Activated CD8-positive, alpha-beta memory T cell treated with anti-CD3 and anti-CD28 coated beads for 4 hours (primary cell): ENCODE results near the gene ZNF24.

Experiments used
- DNase-seq, 2 donors: peaks; one replicate each; pipeline ENCODE4 v3.0.0-alpha.2; 2020; ENCODE audit warnings: low read depth in 2 of 2

ZNF24 gene

DNA sequence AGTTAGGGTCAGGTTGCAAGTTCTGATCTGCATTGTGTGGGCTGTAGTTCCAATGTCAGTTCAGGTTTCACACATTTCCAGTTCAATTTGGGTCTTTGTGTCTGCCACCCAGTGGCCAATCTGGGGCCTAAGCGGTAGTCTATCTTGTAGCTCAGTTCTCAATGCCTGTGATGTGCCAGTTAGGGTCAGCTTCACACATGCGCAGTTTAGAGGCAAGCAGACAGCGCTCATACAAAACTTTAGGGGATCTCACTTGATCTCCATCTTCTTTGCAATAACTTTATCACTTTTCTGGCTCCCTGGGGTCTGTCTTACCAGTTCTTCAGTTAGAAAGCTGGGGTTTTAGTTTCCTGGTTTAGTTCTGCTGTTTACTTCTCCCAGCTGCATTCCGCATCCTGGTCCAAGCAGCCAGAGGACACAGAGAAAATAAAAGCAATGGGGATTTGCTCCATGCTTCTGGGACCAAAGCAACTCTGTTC, 11.0 kb upstream of the ZNF24 start:
- peak; percentile 29 to 40 for DNase-seq

DNA sequence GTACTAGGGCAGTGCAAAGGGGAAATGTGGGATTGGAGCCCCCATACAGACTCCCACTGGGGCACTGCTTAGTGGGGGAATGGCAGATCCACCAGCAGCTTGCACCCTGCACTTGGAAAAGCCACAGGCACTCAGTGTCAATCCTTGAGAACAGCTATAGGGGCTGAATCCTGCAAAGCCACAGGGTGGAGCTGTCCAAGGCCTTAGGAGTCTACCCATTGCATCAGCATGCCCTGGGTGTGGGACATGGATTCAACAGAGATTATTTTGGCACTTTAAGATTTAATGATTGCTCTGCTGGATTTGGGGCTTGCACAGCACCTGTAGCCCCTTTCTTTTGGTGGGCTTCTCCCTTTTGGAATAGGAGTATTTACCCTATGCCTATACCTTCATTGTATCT, 8.6 kb upstream of the ZNF24 start:
- no peak for DNase-seq

DNA sequence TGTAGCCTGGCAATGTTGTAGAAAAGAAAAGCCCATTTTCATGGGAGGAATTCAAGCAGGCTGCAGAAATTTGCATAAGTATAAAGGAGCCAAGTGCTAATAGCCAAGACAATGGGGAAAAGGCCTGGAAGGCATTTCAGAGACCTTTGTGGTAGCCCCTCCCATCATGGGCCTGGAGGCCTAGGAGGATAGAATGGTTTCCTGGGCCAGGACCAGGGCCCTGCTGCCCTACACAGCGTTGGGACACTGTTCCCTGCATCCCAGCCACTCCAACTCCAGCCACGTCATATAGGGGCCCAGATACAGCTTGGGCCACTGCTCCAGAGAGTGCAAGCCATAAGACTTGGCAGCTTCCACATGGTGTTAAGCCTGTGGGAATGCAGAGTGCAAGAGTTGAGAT, 8.1 kb upstream of the ZNF24 start:
- DNase-seq: no peak

DNA sequence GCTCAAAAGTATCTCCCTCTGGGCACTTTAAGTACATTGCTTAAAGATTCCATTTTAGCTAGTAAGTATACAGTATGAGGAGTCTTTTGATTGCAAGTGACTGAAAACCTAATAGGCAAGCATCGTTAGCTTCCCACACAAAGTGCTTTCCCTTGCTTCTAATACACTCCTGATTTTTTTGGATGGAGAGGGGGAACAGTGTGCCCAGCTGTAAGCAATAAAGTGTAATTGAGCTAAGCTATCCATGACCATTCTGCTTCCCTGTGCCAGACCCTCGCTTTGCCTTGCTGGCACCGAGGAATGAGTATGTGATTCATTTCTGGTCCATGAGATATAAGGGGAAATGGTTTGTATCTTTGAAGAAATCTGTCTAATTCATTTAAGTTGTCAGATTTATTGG, 3.8 kb upstream of the ZNF24 start:
- no peak for DNase-seq

DNA sequence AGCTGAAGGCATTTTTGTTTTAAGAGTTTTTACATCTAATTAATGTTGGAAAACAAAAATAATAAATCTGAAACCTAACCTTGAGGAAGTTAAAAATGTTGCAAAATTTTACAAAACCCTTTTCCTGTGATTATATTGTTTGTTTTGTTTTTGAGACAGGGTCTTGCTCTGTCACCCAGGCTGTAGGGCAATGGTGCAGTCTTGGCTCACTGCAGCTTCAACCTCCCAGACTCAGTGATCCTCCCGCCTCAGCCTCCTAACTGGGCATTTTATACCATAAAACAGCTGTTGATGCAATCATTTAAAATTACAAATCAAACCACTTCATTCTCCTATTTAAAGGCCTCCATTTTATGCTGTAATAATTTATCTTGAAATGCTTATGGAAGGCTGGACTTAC, 1.7 kb upstream of the ZNF24 start:
- DNase-seq: no peak

DNA sequence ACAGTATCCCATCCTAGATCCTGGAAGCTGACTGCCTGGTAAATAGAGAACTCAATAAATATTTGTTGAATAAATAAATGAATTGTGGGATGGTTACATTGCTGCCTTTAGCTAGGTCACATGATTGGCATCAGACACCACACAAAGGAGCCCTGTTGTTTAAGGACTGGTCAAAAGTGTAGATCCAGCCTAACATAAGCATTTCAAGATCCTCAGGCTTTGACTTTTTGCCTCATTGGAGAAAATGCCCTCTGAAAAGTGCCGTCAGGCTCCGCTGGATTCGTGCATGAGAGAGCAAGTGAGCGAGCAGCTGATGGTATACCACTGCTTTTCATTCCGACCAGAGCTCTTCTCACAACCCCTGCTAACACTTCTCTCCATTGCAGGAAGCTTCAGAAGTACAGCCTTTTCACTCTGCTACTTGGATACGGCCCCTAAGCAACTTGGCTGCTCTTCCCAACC, 1.3 kb upstream of the ZNF24 start:
- DNase-seq: no peak

DNA sequence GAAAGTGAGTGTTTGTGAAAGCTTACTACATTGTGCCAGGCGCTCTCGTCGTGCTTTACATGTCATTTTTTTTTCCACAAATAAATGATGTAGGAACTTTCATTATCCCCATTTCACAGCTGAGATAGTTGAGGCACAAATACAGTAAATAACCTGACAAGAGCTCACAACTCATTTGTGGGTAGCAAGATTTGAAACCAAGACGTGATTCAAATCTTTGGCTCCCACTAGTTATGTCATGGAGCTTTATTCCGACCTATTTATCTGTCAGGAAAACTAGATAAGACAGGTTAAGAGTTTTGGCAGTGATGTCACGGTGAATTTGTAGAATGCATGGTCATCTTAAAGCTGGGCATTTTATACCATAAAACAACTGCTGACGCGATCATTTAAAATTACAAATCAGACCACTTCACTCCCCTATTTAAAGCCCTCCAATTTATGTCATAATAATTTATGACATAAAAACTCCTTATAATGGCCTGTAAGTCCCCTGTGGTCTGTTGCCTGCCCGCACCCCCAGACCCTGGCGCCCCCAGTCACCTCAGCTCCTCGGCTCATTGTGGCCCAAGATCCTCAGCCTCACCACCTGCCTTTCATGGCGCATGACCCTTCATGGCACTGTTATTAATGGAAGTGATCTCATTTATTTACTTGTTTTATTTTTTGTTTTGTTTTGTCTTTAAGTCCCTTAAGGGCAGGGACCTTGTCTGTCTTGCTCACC, 678 bp upstream of the ZNF24 start:
- no peak for DNase-seq

DNA sequence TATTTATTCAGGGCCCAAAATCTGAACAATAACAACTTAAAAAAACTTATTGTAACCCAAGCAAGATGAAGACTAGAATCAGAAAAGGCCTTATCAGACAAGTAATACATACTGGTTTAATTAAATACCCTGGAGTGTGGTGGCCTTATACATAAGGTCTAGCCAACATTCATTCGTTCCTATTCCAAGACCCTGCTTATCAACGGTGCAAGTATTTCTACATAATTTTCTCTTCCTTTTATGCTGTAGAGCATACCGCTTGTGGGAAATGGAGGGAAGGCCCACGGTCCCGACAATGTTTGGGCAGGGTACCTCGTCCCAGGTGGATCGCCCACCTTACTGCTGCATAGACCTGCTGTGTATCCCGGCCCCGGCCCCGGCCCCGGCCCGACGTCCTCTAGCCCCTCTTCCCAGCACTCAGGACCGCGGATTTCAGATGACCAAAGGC, 708 bp downstream of the ZNF24 start:
- DNase-seq: no peak

DNA sequence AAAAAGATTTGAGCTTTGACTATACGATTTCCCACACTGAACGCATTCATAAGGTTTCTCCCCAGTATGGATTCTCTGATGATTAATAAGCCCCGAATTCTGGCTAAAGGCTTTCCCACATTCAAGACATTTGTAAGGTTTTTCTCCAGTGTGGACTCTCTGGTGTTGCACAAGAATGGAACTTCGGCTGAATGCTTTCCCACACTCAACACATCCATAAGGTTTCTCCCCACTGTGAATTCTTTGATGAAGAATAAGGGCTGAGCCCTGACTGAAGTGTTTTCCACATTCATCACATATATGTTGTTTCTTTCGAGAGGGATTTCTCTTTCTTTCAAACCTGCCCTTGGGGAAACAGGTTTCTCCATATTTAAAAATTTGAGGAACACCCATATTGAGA, 6.9 kb downstream of the ZNF24 start:
- no peak for DNase-seq

DNA sequence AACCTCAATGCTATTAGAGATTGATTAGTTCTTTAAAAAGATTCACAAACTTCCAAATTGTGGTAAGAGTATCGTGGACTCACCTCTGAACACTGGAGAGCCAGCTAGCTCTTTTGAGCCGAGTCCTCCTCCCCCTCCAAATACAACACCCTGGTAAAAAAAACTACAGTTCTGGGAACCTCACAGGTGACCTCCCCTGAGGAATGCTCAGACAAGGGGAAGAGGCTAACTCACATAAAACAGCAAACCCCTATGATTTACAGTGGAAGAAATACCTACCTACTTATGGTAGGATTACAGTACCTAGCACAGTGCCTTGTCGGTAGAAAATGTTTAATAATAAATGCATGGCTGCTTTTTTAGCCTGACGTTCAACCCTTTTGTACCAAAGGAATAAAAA, 8.4 kb downstream of the ZNF24 start:
- no peak for DNase-seq

DNA sequence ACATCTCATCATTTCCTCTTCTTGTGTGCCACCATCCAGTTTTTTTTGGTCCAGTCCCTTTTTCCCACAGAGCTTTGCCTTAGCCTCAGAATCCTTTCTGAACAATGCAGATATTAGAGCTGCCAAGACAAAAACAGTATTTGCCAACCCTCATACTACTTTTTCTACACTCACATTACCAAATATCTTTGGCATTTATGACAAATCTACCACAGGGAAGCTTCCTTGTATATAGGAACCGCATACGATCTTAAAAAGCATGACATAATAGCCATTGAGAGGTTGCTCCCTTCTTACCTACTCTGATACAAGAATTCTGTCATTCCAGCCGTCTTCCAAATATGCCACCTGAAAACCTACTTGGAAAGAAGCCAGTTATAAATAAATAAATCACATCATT, 9.4 kb downstream of the ZNF24 start:
- no peak for DNase-seq

DNA sequence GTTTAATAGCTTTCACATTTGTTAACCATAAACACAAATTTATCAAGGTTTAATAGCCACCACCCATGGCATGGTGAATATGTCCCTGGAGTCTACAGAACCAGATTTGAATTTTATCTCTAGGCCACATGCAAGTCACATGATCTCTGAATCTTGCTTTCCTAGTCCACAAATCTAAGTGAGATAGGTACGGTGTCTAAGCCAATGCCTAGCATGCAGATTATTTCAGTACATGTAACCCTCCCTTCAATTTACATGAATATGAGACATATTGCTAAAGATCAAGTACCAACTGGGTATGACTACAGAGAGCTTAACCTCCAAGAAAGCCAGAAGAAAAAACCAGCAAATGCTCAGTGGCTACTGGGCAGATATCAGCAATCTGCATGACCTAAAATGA, 10.0 kb downstream of the ZNF24 start:
- no peak for DNase-seq

DNA sequence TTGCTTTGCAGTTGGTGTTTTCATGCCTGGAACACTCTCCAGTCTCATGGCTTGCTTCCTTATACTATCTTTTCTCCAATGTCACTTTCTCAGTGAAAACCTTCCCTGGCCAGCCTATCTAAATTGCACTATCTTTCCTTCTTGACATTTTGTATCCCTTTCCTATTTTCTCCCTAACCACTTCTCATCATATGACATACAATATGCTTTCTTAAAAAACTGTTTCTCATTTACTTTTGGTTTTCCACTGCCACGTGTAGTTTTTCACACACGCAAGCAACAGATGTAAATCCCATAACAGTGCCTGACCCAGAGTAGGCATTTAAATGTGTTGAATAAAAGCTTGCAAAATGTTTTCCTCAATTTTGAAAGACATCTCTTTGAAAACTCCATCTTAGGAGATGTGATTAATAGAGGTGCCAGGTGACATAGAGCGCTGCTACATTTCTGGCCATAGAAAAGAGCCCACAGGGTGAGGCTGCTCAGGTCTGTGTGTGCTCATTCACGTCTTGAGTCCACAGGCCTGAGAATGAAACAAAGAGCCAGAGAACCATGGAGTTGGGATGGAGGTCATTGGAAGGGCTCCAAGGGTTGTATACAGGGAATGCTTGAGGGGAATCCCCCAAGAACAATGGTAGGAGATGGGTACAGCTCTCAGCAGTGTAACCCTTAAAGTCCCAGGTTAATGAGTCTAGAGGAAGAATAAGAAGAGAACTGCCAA, 12.7 kb downstream of the ZNF24 start:
- no peak for DNase-seq

DNA sequence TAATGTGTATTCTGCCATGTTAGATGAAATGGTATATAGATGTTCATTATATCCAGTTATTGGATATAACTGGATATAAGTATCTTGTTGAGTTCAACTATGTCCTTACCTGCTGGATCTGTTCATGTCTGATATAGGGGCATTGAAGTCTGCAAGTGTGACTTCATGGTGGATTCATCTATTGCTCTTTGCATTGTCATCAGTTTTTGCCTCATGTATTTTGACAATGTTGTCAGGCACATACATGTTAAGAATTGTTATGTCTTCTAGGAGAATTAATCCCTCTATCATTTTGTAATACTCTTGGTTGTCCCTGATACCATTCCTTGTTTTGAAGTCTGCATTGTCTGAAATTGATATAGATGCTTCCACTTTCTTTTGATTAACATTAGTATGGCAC, 15.4 kb downstream of the ZNF24 start:
- no peak for DNase-seq

DNA sequence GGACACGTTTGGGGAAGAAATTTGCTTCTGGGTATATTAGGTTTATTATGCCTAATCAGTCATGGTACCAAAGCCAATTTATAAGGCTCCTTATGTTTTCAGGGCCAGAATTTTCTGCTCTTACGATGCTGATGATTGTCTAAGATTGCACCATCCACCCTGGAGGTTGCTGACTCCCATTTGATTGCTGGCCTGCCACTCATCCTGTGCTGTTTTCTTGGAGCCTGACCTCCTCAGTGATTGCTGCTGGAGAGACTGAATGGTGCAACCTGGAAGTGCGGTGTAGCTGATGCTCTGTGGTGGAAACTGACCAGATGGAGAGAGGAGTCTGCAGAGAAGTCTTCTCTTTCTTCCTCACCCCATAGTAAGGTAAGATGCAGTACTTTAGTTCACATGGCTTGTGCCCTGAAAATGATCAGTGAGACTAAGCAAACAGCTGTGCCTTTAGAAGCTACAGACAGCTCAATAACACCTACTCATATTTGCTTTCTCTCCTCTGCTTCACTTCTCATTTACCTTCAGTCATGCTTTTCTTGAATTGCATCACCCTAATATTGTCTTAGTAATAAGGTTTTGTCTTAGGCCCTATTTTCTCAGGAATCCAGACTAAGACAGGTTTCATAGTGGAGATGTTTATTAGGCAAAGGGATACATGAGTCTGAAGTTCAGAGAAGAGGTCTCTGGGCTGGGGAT, 17.4 kb downstream of the ZNF24 start:
- DNase-seq: no peak

DNA sequence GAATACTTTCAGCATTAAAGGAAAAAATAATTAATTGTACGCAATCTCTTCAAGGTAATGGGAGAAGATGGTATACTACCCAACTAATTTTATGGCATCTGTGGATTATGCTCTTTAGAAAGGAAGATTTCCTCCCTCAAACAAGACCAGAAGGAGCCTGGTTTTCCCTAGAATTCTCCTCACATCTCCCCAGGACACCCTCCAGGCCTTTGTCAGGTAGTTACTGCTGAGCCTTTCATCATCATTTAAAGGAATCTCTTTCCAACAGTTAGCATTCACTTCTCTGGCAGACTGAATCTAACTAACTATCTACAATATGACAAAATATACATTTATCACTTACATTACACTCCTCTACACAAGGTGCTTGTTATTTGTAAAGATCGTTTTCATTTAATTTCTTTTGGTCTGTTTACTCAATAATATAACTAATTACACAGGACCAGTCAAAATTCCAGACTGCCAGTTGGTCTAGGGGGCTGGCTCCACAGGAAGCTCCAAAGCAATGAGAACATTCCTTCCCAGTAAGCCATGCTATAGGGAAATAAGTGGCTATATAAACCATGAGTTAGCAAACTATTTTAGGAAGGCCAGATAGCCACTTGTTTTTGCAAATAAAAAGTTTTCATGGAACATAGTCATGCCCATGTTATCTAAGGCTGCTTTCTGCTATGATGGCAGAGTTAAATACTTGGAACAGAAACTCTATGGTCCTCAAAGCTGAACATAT, 19.1 kb downstream of the ZNF24 start:
- no peak for DNase-seq

DNA sequence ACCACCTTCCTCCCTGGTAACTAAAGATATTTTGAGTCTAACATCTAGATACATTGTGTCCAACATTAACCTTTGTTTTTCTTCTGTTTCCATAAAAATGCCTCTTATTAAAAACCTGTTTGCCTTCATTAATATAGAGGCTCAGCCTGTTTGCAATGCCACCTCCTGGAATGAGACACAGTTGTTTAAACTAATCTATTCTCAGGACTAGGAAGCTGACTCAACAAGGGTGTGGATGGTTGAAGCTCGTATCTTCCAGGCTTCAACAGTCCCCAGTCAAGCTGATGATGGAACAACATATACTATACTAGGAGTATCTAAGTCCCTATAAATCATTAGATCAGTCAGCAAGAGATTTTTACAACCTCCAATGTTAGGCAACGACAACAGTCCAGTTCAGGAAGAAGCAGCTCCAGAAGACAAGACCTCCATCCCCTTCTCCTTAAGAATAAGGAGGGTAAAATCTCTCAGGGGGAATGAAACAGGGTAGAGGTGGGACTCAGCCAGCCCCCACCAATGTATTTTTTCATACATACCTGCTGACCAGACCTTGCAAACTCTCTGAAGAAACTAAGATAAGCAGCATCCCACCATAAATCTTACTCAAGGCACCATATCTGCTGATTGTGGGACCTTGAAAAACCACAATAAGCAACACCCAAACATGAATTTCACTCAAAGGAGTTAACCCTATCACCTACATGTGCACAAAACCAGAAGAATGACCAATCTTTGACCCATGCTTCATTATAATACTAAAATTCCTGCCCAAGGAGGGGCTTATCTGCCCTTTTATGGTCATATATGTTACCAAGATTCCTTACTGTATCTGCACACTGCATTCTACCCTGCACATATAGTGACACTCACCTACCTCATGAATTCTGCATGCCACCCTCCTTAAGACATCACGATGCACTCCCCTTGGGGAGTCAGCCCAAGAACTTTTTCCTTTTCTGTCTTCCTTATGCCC, 21.4 kb downstream of the ZNF24 start:
- no peak for DNase-seq

DNA sequence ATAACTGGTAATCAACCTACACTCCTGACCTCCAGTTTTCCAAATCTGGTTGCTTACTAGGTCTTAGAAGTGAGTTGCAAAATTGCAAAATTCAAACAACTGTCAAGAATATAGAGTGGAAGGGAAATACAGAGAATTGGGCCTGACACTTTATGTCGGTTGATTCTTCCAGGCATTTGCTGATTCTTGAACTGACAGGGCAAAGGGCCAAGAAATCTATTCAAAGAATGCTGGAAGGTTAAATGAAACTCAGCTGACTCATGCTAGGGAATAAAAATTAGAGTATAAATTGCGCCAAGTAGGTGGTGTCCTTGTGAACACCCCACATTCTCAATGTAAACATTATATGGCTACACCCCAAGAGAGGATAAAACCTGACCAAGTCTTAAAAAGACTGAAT, 32.7 kb downstream of the ZNF24 start:
- no peak for DNase-seq

DNA sequence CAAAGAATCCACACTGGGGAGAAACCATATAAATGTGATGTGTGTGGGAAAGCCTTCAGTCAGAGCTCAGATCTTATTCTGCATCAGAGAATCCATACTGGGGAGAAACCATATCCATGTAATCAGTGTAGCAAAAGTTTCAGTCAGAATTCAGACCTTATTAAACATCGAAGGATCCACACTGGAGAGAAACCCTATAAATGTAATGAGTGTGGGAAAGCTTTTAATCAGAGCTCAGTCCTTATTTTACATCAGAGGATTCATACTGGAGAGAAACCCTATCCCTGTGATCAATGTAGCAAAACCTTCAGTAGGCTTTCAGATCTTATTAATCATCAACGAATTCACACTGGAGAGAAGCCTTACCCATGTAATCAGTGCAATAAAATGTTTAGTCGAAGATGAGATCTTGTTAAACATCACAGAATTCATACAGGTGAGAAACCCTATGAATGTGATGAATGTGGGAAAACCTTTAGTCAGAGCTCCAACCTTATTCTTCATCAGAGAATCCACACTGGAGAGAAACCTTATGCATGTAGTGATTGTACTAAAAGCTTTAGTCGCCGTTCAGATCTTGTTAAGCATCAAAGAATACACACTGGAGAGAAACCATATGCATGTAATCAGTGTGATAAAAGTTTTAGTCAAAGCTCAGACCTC, 37.5 kb downstream of the ZNF24 start:
- DNase-seq: no peak

DNA sequence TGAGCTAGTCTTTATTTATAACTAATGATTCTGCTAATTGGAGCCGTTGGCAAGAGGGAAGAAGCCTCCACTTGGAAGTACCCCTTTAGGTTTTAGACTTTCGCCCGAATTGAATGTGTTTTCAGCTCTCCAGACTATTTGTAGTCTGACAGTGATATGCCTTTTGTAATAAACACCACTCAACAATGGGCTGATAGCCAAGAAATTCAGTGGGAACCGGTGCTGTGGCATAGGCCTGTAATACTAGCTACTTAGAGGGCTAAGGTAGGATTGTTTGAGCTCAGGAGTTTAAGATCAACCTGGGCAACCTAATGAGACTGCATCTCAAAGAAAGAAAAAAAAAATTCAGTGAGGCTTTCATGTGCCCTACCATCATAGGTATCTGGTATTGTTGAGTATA, 40.6 kb downstream of the ZNF24 start:
- DNase-seq: no peak
